ENCODE results near the gene GPR26. TPM values are rescaled to one million over a fixed set of nuclear protein-coding genes. Genes with fewer than 3 reads are reported as not detected.

GPR26 gene
- total and polyA plus RNA-seq, 8 donors: not detected

DNA sequence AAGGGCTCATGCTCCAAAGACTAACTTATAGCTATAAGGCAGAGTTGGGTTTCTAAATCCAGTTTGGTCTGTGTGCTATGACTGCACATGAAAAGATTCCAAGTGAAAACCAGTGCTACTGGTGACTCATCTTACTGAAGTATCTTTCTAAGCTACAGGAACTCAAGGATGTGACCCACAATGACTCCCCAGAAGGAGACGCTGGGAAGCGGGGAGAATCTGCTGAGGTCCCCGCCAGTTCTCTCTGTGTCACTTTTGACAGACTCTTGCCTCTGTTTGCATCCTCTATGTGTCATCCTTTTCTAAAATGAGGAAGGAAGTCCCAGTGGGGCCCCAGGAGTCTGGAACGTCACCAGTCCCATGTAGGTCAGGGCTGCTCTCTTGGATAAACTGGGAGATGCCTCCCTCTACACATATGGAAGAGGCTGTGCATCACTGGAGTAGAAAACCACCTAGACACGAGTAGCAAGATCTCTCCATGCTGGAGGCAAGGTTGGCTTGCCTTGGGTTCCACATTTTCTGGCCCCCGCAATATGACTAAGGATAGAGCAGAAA lies 28.8 kb upstream of the GPR26 start:
- no peak overlapping the region for H3K4me3 ChIP-seq
- WGBS, 2 donors: 53 to 65% methylated on average over 6 of the region's 6 CpGs
- DNase-seq (no peak), ATAC-seq (no peak), FAIRE-seq (no peak)
- TF ChIP-seq, protein P1, sequence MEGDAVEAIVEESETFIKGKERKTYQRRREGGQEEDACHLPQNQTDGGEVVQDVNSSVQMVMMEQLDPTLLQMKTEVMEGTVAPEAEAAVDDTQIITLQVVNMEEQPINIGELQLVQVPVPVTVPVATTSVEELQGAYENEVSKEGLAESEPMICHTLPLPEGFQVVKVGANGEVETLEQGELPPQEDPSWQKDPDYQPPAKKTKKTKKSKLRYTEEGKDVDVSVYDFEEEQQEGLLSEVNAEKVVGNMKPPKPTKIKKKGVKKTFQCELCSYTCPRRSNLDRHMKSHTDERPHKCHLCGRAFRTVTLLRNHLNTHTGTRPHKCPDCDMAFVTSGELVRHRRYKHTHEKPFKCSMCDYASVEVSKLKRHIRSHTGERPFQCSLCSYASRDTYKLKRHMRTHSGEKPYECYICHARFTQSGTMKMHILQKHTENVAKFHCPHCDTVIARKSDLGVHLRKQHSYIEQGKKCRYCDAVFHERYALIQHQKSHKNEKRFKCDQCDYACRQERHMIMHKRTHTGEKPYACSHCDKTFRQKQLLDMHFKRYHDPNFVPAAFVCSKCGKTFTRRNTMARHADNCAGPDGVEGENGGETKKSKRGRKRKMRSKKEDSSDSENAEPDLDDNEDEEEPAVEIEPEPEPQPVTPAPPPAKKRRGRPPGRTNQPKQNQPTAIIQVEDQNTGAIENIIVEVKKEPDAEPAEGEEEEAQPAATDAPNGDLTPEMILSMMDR (IDR thresholded peaks at IDR 0.05): no peak
- H3K36me3 ChIP-seq: no peaks in the 10 kb centered on the region
- intact Hi-C loops (cut with DNase I): no loop called here
- no peaks in the 10 kb centered on the region for H3K27me3 ChIP-seq
- no peaks in the 10 kb centered on the region for H3K9me3 ChIP-seq
- H3K4me1 ChIP-seq: no peaks in the 10 kb centered on the region
- no peak overlapping the region for H3K27ac ChIP-seq

DNA sequence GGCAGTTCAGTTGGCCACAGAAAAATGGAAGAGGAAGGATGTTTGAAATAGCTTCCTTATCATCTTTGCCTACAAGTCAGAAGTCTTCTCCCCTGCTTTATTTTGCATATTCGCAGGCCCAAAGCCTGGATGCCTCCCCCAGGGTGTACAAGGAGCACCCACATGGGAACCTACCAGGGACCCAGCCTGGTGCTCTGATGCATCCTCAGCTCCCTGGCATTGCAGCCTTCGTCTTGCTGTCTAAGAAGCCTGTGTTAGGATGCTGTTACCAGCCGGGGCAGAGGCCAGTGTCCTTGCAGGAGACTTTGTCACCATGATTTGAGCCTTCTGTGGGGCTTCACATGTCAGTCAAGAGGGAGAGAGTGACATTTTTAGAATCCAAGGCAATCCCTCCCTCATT lies 27.0 kb upstream of the GPR26 start:
- no peaks in the 10 kb centered on the region for H3K36me3 ChIP-seq
- 46 to 53% methylated on average over 3 of the region's 3 CpGs for WGBS, 2 donors
- DNase-seq: no peak
- no peaks in the 10 kb centered on the region for H3K9me3 ChIP-seq
- no peak overlapping the region for H3K27ac ChIP-seq
- TF ChIP-seq, protein P1 (IDR thresholded peaks at IDR 0.05): no peak
- no peaks in the 10 kb centered on the region for H3K4me1 ChIP-seq
- intact Hi-C loops (cut with DNase I): no loop called here
- H3K27me3 ChIP-seq: no peaks in the 10 kb centered on the region
- ATAC-seq: no peak
- H3K4me3 ChIP-seq: no peak overlapping the region
- no peak for FAIRE-seq

DNA sequence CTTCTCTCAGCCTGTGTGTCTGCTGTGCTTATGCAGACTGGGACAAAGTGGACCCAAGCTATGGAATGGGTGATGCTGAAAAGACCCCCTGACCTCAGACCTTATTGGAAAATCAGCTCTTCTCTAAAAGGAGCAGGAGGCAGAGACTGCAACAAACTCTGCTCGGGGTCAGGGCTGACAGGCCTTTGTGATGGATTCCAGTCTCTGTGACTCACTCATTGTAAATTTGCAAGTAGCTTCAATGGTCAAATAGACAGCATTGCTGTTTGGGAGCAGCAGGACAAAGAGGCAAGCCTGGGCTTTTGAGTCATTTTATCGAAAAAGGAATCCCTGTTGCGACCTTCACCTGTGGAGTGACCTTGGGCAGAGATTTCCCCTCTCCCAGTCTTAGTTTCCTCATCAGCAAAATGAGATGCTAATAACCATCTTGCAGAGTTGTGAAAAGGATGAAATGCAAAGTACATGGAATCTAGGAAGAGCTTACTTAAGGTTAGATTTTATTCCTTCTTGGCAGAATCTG lies 26.1 kb upstream of the GPR26 start:
- H3K36me3 ChIP-seq: no peaks in the 10 kb centered on the region
- TF ChIP-seq, protein P1 (IDR thresholded peaks at IDR 0.05): no peak
- no peaks in the 10 kb centered on the region for H3K4me1 ChIP-seq
- H3K27me3 ChIP-seq: no peaks in the 10 kb centered on the region
- H3K27ac ChIP-seq: no peak overlapping the region
- WGBS, 2 donors: 22 to 23% methylated on average over 3 of the region's 3 CpGs
- intact Hi-C loops (cut with DNase I): no loop called here
- no peak overlapping the region for H3K4me3 ChIP-seq
- FAIRE-seq (no peak), DNase-seq (no peak), ATAC-seq (no peak)
- H3K9me3 ChIP-seq: no peaks in the 10 kb centered on the region

DNA sequence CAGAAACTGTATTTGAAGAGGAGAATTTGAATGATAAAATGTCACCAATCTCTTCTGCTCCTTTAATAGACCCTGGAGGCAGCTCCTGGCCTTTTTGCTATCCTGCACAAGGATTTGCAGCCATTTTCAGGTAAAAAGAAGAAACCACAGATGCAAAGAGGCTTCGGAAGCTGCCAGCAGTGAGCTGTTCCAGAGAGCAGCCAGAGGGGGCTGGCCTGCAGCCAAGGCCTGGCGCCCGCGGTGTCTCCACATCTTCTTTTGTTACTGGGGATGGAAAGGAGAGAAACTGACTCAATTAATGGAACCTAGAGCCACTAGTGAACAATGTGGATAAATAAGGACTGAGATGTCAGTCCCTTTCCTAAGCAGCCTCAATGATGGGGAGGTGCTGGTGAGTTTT lies 23.9 kb upstream of the GPR26 start:
- H3K36me3 ChIP-seq: no peaks in the 10 kb centered on the region
- H3K27me3 ChIP-seq: no peaks in the 10 kb centered on the region
- no peak overlapping the region for H3K27ac ChIP-seq
- WGBS, 2 donors: 30 to 39% methylated on average over 4 of the region's 4 CpGs
- TF ChIP-seq, protein P1 (IDR thresholded peaks at IDR 0.05): no peak
- no peaks in the 10 kb centered on the region for H3K4me1 ChIP-seq
- no peak overlapping the region for H3K4me3 ChIP-seq
- FAIRE-seq: no peak
- H3K9me3 ChIP-seq: no peaks in the 10 kb centered on the region
- intact Hi-C loops (cut with DNase I): no loop called here
- no peak for ATAC-seq
- DNase-seq: no peak

DNA sequence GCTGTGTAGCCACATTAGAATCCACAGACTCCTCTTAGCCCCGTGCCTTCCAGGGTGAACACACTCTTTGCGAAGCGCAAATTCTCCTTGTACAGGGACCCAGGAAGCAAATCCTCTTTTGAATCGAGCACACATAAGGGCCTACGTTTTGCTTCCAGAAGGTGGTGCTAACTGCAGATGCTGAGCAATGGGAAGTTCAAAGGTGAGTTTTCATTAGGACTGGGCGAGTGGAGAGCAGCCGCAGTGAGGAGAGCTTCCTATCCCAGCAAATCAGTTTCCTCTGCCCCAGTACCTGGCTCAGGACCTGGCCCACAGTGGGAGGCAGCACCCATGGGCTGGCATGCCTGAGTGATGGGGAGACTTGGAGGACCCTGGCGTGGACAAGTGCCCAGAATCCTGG lies 23.5 kb upstream of the GPR26 start:
- Histone ChIP-seq H3K27ac (no peak overlapping the region), H3K4me3 (no peak overlapping the region), H3K9me3 (no peaks in the 10 kb centered on the region), H3K4me1 (no peaks in the 10 kb centered on the region), H3K27me3 (no peaks in the 10 kb centered on the region), H3K36me3 (no peaks in the 10 kb centered on the region)
- FAIRE-seq (no peak), ATAC-seq (no peak), DNase-seq (peak in 1 of 6 donors; percentile 9)
- intact Hi-C loops (cut with DNase I): no loop called here
- WGBS, 2 donors: 40 to 47% methylated on average over 8 of the region's 8 CpGs
- TF ChIP-seq, protein P1 (IDR thresholded peaks at IDR 0.05): no peak

All from pancreas (tissue), 10 donors.